ENCODE measurements around the gene AUTS2. TPM values are rescaled to one million over a fixed set of nuclear protein-coding genes. Genes with fewer than 3 reads are reported as not detected.

The AUTS2 gene
- total and polyA plus RNA-seq, 5 donors = 7.0 to 15.4 (median 10.6) TPM

- H3K27ac ChIP-seq (ENCODE audit: low read length) = no peak overlapping the region
- 46% methylated on average over 4 of the region's 4 CpGs for WGBS
- H3K4me3 ChIP-seq (ENCODE audit: low read length) = no peak overlapping the region
- H3K27me3 ChIP-seq (ENCODE audit: control insufficient read depth, insufficient read depth) = no peaks in the 10 kb centered on the region
- intact Hi-C loops (cut with DNase I) = no loop called here
- DNase-seq = no peak
- peaks cover 9% of the 10 kb centered on the region for H3K4me1 ChIP-seq (ENCODE audit: control insufficient read depth, insufficient read depth, low read length)
- H3K9me3 ChIP-seq (ENCODE audit: control insufficient read depth, low read length) = no peaks in the 10 kb centered on the region
- ATAC-seq = no peak
Measured at GRCh38 chr7:69738396-69738951, 140.2 kb downstream of the AUTS2 start.

- no peaks in the 10 kb centered on the region for H3K9me3 ChIP-seq (ENCODE audit: control insufficient read depth, low read length)
- H3K4me3 ChIP-seq (ENCODE audit: low read length) = no peak overlapping the region
- ATAC-seq = no peak
- no peaks in the 10 kb centered on the region for H3K27me3 ChIP-seq (ENCODE audit: control insufficient read depth, insufficient read depth)
- H3K4me1 ChIP-seq (ENCODE audit: control insufficient read depth, insufficient read depth, low read length) = peaks cover 9% of the 10 kb centered on the region
- intact Hi-C loops (cut with DNase I) = no loop called here
- 97% methylated on average over 1 of the region's 1 CpG for WGBS
- DNase-seq = no peak
- no peak overlapping the region for H3K27ac ChIP-seq (ENCODE audit: low read length)
Measured at GRCh38 chr7:69739190-69739589, 140.9 kb downstream of the AUTS2 start.

GRCh38 chr7:69739931-69740431 is 141.7 kb downstream of the AUTS2 start:
- H3K4me1 ChIP-seq (ENCODE audit: control insufficient read depth, insufficient read depth, low read length) = peaks cover 9% of the 10 kb centered on the region
- intact Hi-C loops (cut with DNase I) = no loop called here
- no peaks in the 10 kb centered on the region for H3K9me3 ChIP-seq (ENCODE audit: control insufficient read depth, low read length)
- peak; percentile 95 to 97 for ATAC-seq
- H3K27me3 ChIP-seq (ENCODE audit: control insufficient read depth, insufficient read depth) = no peaks in the 10 kb centered on the region
- no peak overlapping the region for H3K4me3 ChIP-seq (ENCODE audit: low read length)
- peak; percentile 64 to 77 (median 75) for DNase-seq
- WGBS = 5% methylated on average over 4 of the region's 4 CpGs
- H3K27ac ChIP-seq (ENCODE audit: low read length) = no peak overlapping the region

GRCh38 chr7:69742237-69742636 is 144.0 kb downstream of the AUTS2 start:
- no peak for DNase-seq
- peaks cover 9% of the 10 kb centered on the region for H3K4me1 ChIP-seq (ENCODE audit: control insufficient read depth, insufficient read depth, low read length)
- no peaks in the 10 kb centered on the region for H3K27me3 ChIP-seq (ENCODE audit: control insufficient read depth, insufficient read depth)
- H3K9me3 ChIP-seq (ENCODE audit: control insufficient read depth, low read length) = no peaks in the 10 kb centered on the region
- intact Hi-C loops (cut with DNase I) = no loop called here
- ATAC-seq = no peak
- 100% methylated on average over 1 of the region's 1 CpG for WGBS
- no peak overlapping the region for H3K27ac ChIP-seq (ENCODE audit: low read length)
- no peak overlapping the region for H3K4me3 ChIP-seq (ENCODE audit: low read length)

DNA sequence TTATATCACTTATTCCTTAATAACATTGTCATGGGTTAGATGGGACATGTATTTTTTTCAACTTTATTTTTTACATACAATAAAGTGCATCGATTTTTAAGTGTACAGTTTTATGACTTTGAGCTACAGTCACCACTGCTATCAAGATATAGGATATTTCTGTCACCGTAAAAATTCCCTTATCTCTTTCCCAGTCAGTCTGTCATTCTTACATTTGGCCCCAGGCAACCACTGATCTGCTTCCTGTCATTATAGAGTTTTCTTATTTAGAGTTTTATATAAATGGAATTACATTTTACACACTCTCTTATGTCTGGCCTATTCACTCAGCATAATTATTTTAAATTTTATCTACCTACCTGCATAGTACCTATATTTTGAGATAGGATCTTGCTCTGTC is 145.2 kb downstream of the AUTS2 start:
- H3K4me3 ChIP-seq (ENCODE audit: low read length) = no peak overlapping the region
- 45% methylated on average over 2 of the region's 2 CpGs for WGBS
- H3K27me3 ChIP-seq (ENCODE audit: control insufficient read depth, insufficient read depth) = no peaks in the 10 kb centered on the region
- peaks cover 9% of the 10 kb centered on the region for H3K4me1 ChIP-seq (ENCODE audit: control insufficient read depth, insufficient read depth, low read length)
- H3K9me3 ChIP-seq (ENCODE audit: control insufficient read depth, low read length) = no peaks in the 10 kb centered on the region
- H3K27ac ChIP-seq (ENCODE audit: low read length) = no peak overlapping the region
- ATAC-seq (no peak), DNase-seq (no peak)
- intact Hi-C loops (cut with DNase I) = no loop called here

DNA sequence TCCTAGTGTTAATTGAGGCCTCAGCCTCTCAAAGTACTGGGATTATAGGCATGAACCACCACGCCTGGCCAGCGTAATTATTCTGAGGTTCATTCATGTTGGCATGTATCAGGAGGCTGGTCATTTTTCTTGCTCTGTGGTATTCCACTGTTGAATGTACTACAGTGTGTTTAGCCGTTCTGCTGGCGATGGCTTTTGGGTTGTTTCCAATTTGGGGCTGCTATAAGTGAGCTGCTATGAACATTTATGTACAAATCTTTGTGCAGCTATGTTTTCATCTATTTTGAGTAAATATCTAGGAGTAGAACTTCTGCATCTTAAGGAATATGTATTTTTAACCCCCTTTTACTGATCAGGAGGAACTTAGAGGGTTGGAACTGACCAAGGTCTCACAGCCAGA is 145.8 kb downstream of the AUTS2 start:
- Histone ChIP-seq H3K9me3 (ENCODE audit: control insufficient read depth, low read length) (no peaks in the 10 kb centered on the region), H3K27me3 (ENCODE audit: control insufficient read depth, insufficient read depth) (no peaks in the 10 kb centered on the region), H3K4me1 (ENCODE audit: control insufficient read depth, insufficient read depth, low read length) (peaks cover 7% of the 10 kb centered on the region), H3K27ac (ENCODE audit: low read length) (no peak overlapping the region), H3K4me3 (ENCODE audit: low read length) (no peak overlapping the region)
- WGBS = 94% methylated on average over 4 of the region's 4 CpGs
- no peak for ATAC-seq
- DNase-seq = no peak
- intact Hi-C loops (cut with DNase I) = no loop called here

DNA sequence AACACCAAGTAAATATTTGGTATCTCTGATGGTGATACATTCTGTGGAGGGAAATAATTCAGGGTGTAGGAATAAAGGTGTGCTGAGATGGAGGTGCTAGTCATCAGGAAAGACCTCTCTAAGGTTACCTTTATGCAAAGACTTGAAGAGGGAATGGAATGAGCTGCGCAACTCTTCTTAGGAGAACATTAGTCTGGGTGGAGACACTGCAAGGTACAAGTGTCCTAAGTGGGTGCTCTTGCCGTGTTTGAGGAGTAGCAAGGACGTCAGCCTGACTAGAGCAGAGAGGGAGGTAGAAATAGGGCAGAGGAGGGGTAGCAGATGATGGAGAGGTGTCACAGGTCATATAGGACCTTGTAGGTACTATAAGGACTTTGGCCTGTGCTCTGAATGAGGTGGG is 148.1 kb downstream of the AUTS2 start:
- Histone ChIP-seq H3K27ac (ENCODE audit: low read length) (no peak overlapping the region), H3K27me3 (ENCODE audit: control insufficient read depth, insufficient read depth) (no peaks in the 10 kb centered on the region), H3K4me3 (ENCODE audit: low read length) (no peak overlapping the region), H3K4me1 (ENCODE audit: control insufficient read depth, insufficient read depth, low read length) (no peaks in the 10 kb centered on the region), H3K9me3 (ENCODE audit: control insufficient read depth, low read length) (no peaks in the 10 kb centered on the region)
- no peak for ATAC-seq
- intact Hi-C loops (cut with DNase I) = no loop called here
- DNase-seq = no peak
- 97% methylated on average over 3 of the region's 3 CpGs for WGBS

- no peak for DNase-seq
- Histone ChIP-seq H3K4me3 (ENCODE audit: low read length) (no peak overlapping the region), H3K9me3 (ENCODE audit: control insufficient read depth, low read length) (no peaks in the 10 kb centered on the region), H3K27me3 (ENCODE audit: control insufficient read depth, insufficient read depth) (no peaks in the 10 kb centered on the region), H3K4me1 (ENCODE audit: control insufficient read depth, insufficient read depth, low read length) (peaks cover 3% of the 10 kb centered on the region), H3K27ac (ENCODE audit: low read length) (no peak overlapping the region)
- intact Hi-C loops (cut with DNase I) = no loop called here
- over 99% methylated on average over 2 of the region's 2 CpGs for WGBS
- no peak for ATAC-seq
Measured at GRCh38 chr7:69747144-69747543, 148.9 kb downstream of the AUTS2 start.

GRCh38 chr7:69748530-69748929 is 150.3 kb downstream of the AUTS2 start:
- intact Hi-C loops (cut with DNase I) = no loop called here
- Histone ChIP-seq H3K4me1 (ENCODE audit: control insufficient read depth, insufficient read depth, low read length) (peaks cover 4% of the 10 kb centered on the region), H3K27ac (ENCODE audit: low read length) (no peak overlapping the region), H3K9me3 (ENCODE audit: control insufficient read depth, low read length) (no peaks in the 10 kb centered on the region), H3K27me3 (ENCODE audit: control insufficient read depth, insufficient read depth) (no peaks in the 10 kb centered on the region), H3K4me3 (ENCODE audit: low read length) (no peak overlapping the region)
- no peak for ATAC-seq
- no peak for DNase-seq

DNA sequence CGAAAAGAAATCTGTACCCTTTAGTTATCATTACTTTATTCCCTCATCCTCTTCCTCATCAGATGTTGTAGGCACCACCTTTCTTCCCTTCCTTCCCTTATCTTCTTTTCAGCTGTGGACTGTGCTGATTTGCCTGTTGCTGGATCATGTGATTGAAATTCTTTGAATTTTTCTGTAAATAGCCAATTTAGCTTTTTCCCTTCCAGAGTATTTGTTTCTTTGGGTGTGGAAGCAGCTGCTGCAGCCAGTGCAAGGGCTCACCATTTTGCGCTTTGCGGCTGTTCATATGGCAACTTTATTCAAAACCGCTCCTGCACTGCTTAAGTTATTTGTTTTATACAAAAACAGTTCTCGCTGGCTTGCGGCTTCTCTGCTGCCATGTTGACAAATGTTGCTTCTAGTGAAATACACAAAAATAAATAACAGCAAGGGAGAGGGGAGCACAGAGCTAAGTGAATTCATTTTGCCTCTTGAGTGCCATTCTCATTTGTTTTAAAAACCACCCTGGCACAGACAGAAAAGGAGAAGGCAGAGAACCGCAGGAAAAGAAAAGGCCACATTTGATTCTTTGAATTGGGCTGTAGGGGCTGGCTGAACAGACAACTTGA is 151.2 kb downstream of the AUTS2 start:
- DNase-seq (no peak), ATAC-seq (no peak)
- WGBS = 87% methylated on average over 7 of the region's 7 CpGs
- intact Hi-C loops (cut with DNase I) = no loop called here
- Histone ChIP-seq H3K4me1 (ENCODE audit: control insufficient read depth, insufficient read depth, low read length) (peaks cover 4% of the 10 kb centered on the region), H3K4me3 (ENCODE audit: low read length) (no peak overlapping the region), H3K27ac (ENCODE audit: low read length) (no peak overlapping the region), H3K9me3 (ENCODE audit: control insufficient read depth, low read length) (no peaks in the 10 kb centered on the region), H3K27me3 (ENCODE audit: control insufficient read depth, insufficient read depth) (no peaks in the 10 kb centered on the region)

DNA sequence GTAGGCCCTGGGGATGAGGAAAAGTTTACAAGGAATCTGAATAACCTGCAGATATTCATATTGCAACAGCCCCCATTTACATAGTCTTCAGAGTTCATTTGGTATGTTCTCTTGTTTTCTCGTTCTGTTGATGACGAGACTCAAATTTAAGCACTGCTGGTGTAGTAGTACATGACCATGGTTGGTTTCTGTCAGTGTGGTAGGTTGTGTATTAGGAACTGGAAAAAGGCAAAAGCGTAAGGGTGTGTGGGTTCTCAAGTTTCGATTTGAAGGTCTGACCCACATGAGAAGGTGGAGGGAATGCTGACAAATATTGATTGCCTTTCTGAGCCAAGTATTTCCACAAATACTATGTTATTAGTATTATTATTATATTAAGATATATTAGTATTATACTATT is 151.7 kb downstream of the AUTS2 start:
- no peaks in the 10 kb centered on the region for H3K9me3 ChIP-seq (ENCODE audit: control insufficient read depth, low read length)
- intact Hi-C loops (cut with DNase I) = no loop called here
- no peak overlapping the region for H3K4me3 ChIP-seq (ENCODE audit: low read length)
- no peaks in the 10 kb centered on the region for H3K27me3 ChIP-seq (ENCODE audit: control insufficient read depth, insufficient read depth)
- DNase-seq (no peak), ATAC-seq (no peak)
- no peak overlapping the region for H3K27ac ChIP-seq (ENCODE audit: low read length)
- 97% methylated on average over 4 of the region's 4 CpGs for WGBS
- peaks cover 4% of the 10 kb centered on the region for H3K4me1 ChIP-seq (ENCODE audit: control insufficient read depth, insufficient read depth, low read length)

GRCh38 chr7:69751026-69751425 is 152.8 kb downstream of the AUTS2 start:
- intact Hi-C loops (cut with DNase I) = no loop called here
- H3K27ac ChIP-seq (ENCODE audit: low read length) = no peak overlapping the region
- ATAC-seq (no peak), DNase-seq (no peak)
- 90% methylated on average over 1 of the region's 1 CpG for WGBS
- H3K4me1 ChIP-seq (ENCODE audit: control insufficient read depth, insufficient read depth, low read length) = peaks cover 6% of the 10 kb centered on the region
- H3K27me3 ChIP-seq (ENCODE audit: control insufficient read depth, insufficient read depth) = no peaks in the 10 kb centered on the region
- H3K9me3 ChIP-seq (ENCODE audit: control insufficient read depth, low read length) = no peaks in the 10 kb centered on the region
- H3K4me3 ChIP-seq (ENCODE audit: low read length) = no peak overlapping the region

Measured in right cardiac atrium (tissue), 5 donors.